ENCODE measurements around the gene PRKAG2. TPM values are rescaled to one million over a fixed set of nuclear protein-coding genes. Genes with fewer than 3 reads are reported as not detected.

Gene PRKAG2
- total and polyA plus RNA-seq, 2 of the 8 experiments (the other 6 are each of a cell fraction or from before 2014, with no cell fraction given): 7.5 to 18.1 TPM

- TF ChIP-seq MAX (IDR thresholded peaks at IDR 0.05): 0 out of 2 replicates have a peak, but pooled peaks have one; percentile 22
- TF ChIP-seq EGR1 (IDR thresholded peaks at IDR 0.05; ENCODE audit: borderline replicate concordance, low read depth, low read length): no peak
Measured at GRCh38 chr7:151626422-151627115, 250.3 kb downstream of the PRKAG2 start (continued).

Measured in H1 (cell line).